Mucosa of stomach (tissue), 1 donor: Measurements from ENCODE around the gene ZNF132.

Experiments
- H3K27me3 ChIP-seq: one replicate; pipeline ENCODE4 v1.7.0; 2013; ENCODE audit warnings: mild to moderate bottlenecking, low read length; ENCODE audit not compliant: control insufficient read depth, insufficient read depth
- H3K36me3 ChIP-seq: one replicate; pipeline ENCODE4 v1.7.0; 2013; ENCODE audit warnings: low read length; ENCODE audit not compliant: control insufficient read depth, insufficient read depth
- H3K4me1 ChIP-seq: one replicate; pipeline ENCODE4 v1.7.0; 2013; ENCODE audit warnings: mild to moderate bottlenecking, low read length; ENCODE audit not compliant: control insufficient read depth, insufficient read depth
- H3K4me3 ChIP-seq: one replicate; pipeline ENCODE4 v1.7.0; 2013; ENCODE audit warnings: low read length
- H3K9ac ChIP-seq: one replicate; pipeline ENCODE4 v1.7.0; 2013; ENCODE audit warnings: mild to moderate bottlenecking, low read length, moderate library complexity
- H3K9me3 ChIP-seq: one replicate; pipeline ENCODE4 v1.7.0; 2013; ENCODE audit warnings: mild to moderate bottlenecking, low read length, moderate library complexity; ENCODE audit not compliant: control insufficient read depth
- donor health status: Pancreatic carcinoma.

ZNF132 gene

GRCh38 chr19:58400316-58400915 lies 39.5 kb downstream of the ZNF132 start:
- H3K4me1 ChIP-seq: peaks cover 23% of the 10 kb centered on the region
- peak overlapping the region; percentile 57 for H3K9ac ChIP-seq
- no peaks in the 10 kb centered on the region for H3K36me3 ChIP-seq
- no peaks in the 10 kb centered on the region for H3K9me3 ChIP-seq
- peak overlapping the region; percentile 67 for H3K4me3 ChIP-seq
- peaks cover 25% of the 10 kb centered on the region for H3K27me3 ChIP-seq

GRCh38 chr19:58399903-58400302 lies 40.0 kb downstream of the ZNF132 start:
- Histone ChIP-seq H3K4me3 (no peak overlapping the region), H3K9ac (no peak overlapping the region), H3K4me1 (peaks cover 26% of the 10 kb centered on the region)

GRCh38 chr19:58398545-58398944 lies 41.4 kb downstream of the ZNF132 start:
- Histone ChIP-seq H3K36me3 (no peaks in the 10 kb centered on the region), H3K9ac (no peak overlapping the region), H3K4me1 (peaks cover 26% of the 10 kb centered on the region), H3K4me3 (no peak overlapping the region), H3K27me3 (peaks cover 25% of the 10 kb centered on the region), H3K9me3 (no peaks in the 10 kb centered on the region)

More at GRCh38 chr19:58399903-58400302, 40.0 kb downstream of the ZNF132 start:
- Histone ChIP-seq H3K36me3 (no peaks in the 10 kb centered on the region), H3K9me3 (no peaks in the 10 kb centered on the region), H3K27me3 (peaks cover 25% of the 10 kb centered on the region)

- Histone ChIP-seq H3K27me3 (peaks cover 25% of the 10 kb centered on the region), H3K36me3 (peaks cover 3% of the 10 kb centered on the region)
These were observed 41.9 kb downstream of the ZNF132 start for GRCh38 chr19:58398087-58398486.

GRCh38 chr19:58397533-58398037 lies 42.4 kb downstream of the ZNF132 start:
- H3K4me1 ChIP-seq: peaks cover 26% of the 10 kb centered on the region
- no peak overlapping the region for H3K4me3 ChIP-seq
- peaks cover 8% of the 10 kb centered on the region for H3K36me3 ChIP-seq
- H3K9me3 ChIP-seq: no peaks in the 10 kb centered on the region
- H3K27me3 ChIP-seq: peaks cover 25% of the 10 kb centered on the region
- no peak overlapping the region for H3K9ac ChIP-seq

More at GRCh38 chr19:58398087-58398486, 41.9 kb downstream of the ZNF132 start:
- H3K9me3 ChIP-seq: no peaks in the 10 kb centered on the region
- H3K4me1 ChIP-seq: peaks cover 26% of the 10 kb centered on the region
- H3K4me3 ChIP-seq: no peak overlapping the region
- no peak overlapping the region for H3K9ac ChIP-seq

- Histone ChIP-seq H3K4me3 (no peak overlapping the region), H3K9ac (no peak overlapping the region), H3K9me3 (no peaks in the 10 kb centered on the region), H3K27me3 (peaks cover 25% of the 10 kb centered on the region), H3K36me3 (peaks cover 8% of the 10 kb centered on the region), H3K4me1 (peaks cover 23% of the 10 kb centered on the region)
These were observed 43.0 kb downstream of the ZNF132 start for GRCh38 chr19:58396691-58397532.

- Histone ChIP-seq H3K9ac (no peak overlapping the region), H3K36me3 (peaks cover 8% of the 10 kb centered on the region), H3K4me3 (no peak overlapping the region), H3K9me3 (no peaks in the 10 kb centered on the region), H3K27me3 (peaks cover 25% of the 10 kb centered on the region), H3K4me1 (peaks cover 21% of the 10 kb centered on the region)
These were observed 43.9 kb downstream of the ZNF132 start for GRCh38 chr19:58395979-58396627.

- H3K4me1 ChIP-seq: peaks cover 14% of the 10 kb centered on the region
- H3K9ac ChIP-seq: no peak within 1 kb of the TSS
- peaks cover 25% of the 10 kb centered on the region for H3K27me3 ChIP-seq
- no peaks in the 10 kb centered on the region for H3K9me3 ChIP-seq
- no peak within 1 kb of the TSS for H3K4me3 ChIP-seq
- H3K36me3 ChIP-seq: peaks cover 8% of the 10 kb centered on the region
These were observed 44.6 kb downstream of the ZNF132 start, which contains the start of gene RNF225 for GRCh38 chr19:58395220-58395978. Gene RNF225 (plus strand): TSS chr19:58395656. CDS start chr19:58396090, 434 bp downstream.

GRCh38 chr19:58394821-58395219 lies 45.1 kb downstream of the ZNF132 start:
- Histone ChIP-seq H3K27me3 (peaks cover 25% of the 10 kb centered on the region), H3K4me1 (peaks cover 11% of the 10 kb centered on the region), H3K9me3 (no peaks in the 10 kb centered on the region), H3K36me3 (peaks cover 8% of the 10 kb centered on the region), H3K9ac (no peak overlapping the region), H3K4me3 (no peak overlapping the region)

- H3K36me3 ChIP-seq: peaks cover 8% of the 10 kb centered on the region
- H3K4me1 ChIP-seq: peaks cover 11% of the 10 kb centered on the region
- no peak overlapping the region for H3K9ac ChIP-seq
- no peaks in the 10 kb centered on the region for H3K9me3 ChIP-seq
- H3K27me3 ChIP-seq: peaks cover 25% of the 10 kb centered on the region
- no peak overlapping the region for H3K4me3 ChIP-seq
These were observed 46.3 kb downstream of the ZNF132 start for GRCh38 chr19:58393725-58394033.

- no peak overlapping the region for H3K9ac ChIP-seq
- peaks cover 8% of the 10 kb centered on the region for H3K36me3 ChIP-seq
- H3K9me3 ChIP-seq: no peaks in the 10 kb centered on the region
- H3K4me1 ChIP-seq: peaks cover 12% of the 10 kb centered on the region
- H3K4me3 ChIP-seq: no peak overlapping the region
- H3K27me3 ChIP-seq: peaks cover 24% of the 10 kb centered on the region
These were observed 46.8 kb downstream of the ZNF132 start for GRCh38 chr19:58392945-58393724.
